SK-N-SH treated with all-trans-retinoic acid at 6 μM for 48 hours (cell line): ENCODE measurements around the gene PDCD2L.

Source experiments
- ATAC-seq: fragments of 200-7000 bp; cut with Tn5 transposase; 3 replicates; pipeline ENCODE4 v1.9.1; 2020; ENCODE audit warnings: mild to moderate bottlenecking, moderate library complexity
- ARNTL ChIP-seq: fragments of 450-650 bp; formaldehyde crosslinking; IDR thresholded peaks from 2 replicates; pipeline ENCODE4 v1.5.0; 2020; ENCODE audit warnings: low read depth, mild to moderate bottlenecking, moderate library complexity, borderline replicate concordance
- CSDC2 ChIP-seq: fragments of 250-450 bp; sonication (Bioruptor Pico); IDR thresholded peaks from 2 replicates; pipeline ENCODE4 v1.5.0; 2020; ENCODE audit warnings: mild to moderate bottlenecking, moderate library complexity
- ESRRG ChIP-seq: fragments of 250-450 bp; sonication (Bioruptor Pico); IDR thresholded peaks from 2 replicates; pipeline ENCODE4 v1.6.1; 2021; ENCODE audit warnings: mild to moderate bottlenecking
- GLIS3 ChIP-seq: fragments of 250-450 bp; sonication (Bioruptor Pico); IDR thresholded peaks from 2 replicates; pipeline ENCODE4 v1.5.0; 2020; ENCODE audit warnings: mild to moderate bottlenecking, moderate library complexity
- ISL1 ChIP-seq: fragments of 250-450 bp; sonication (Bioruptor Pico); IDR thresholded peaks from 2 replicates; pipeline ENCODE4 v2.1.2; 2022; ENCODE audit warnings: mild to moderate bottlenecking, moderate library complexity
- OSR1 ChIP-seq: fragments of 250-450 bp; sonication (Bioruptor Pico); IDR thresholded peaks from 2 replicates; pipeline ENCODE4 v1.8.0; 2022; ENCODE audit warnings: moderate library complexity, mild to moderate bottlenecking, inconsistent platforms
- PPARA ChIP-seq: fragments of 250-450 bp; sonication (Bioruptor Pico); IDR thresholded peaks from 2 replicates; pipeline ENCODE4 v1.5.0; 2020; ENCODE audit warnings: mild to moderate bottlenecking, borderline replicate concordance
- TCF4 ChIP-seq: fragments of 250-450 bp; sonication (Bioruptor Pico); IDR thresholded peaks from 2 replicates; pipeline ENCODE4 v1.8.0; 2021; ENCODE audit warnings: mild to moderate bottlenecking, moderate library complexity, borderline replicate concordance
- ZC3H10 ChIP-seq: fragments of 250-450 bp; sonication (Bioruptor Pico); IDR thresholded peaks from 2 replicates; pipeline ENCODE4 v1.5.1; 2021; ENCODE audit warnings: mild to moderate bottlenecking, moderate library complexity
- ZFP3 ChIP-seq: fragments of 250-450 bp; sonication (Bioruptor Pico); IDR thresholded peaks from 2 replicates; pipeline ENCODE4 v1.5.0; 2020; ENCODE audit warnings: mild to moderate bottlenecking, moderate library complexity
- ZFP30 ChIP-seq: fragments of 450-650 bp; formaldehyde crosslinking; IDR thresholded peaks from 2 replicates; pipeline ENCODE4 v1.5.0; 2022; ENCODE audit warnings: mild to moderate bottlenecking, moderate library complexity
- ZNF565 ChIP-seq: fragments of 450-650 bp; formaldehyde crosslinking; conservative IDR thresholded peaks from 2 replicates; pipeline ENCODE4 v1.5.0; 2020; ENCODE audit warnings: low read depth, mild to moderate bottlenecking, moderate library complexity
- ZNF70 ChIP-seq: fragments of 450-650 bp; formaldehyde crosslinking; IDR thresholded peaks from 2 replicates; pipeline ENCODE4 v1.5.0; 2020; ENCODE audit warnings: mild to moderate bottlenecking, moderate library complexity
- ZNF8 ChIP-seq: fragments of 450-650 bp; formaldehyde crosslinking; IDR thresholded peaks from 2 replicates; pipeline ENCODE4 v1.5.0; 2020; ENCODE audit warnings: mild to moderate bottlenecking, moderate library complexity
- TF ChIP-seq, protein P1 (sequence below): fragments of 250-450 bp; sonication (Bioruptor Pico); IDR thresholded peaks from 2 replicates; pipeline ENCODE4 v1.5.1; 2020; ENCODE audit warnings: low read depth, mild to moderate bottlenecking, moderate library complexity
- TF ChIP-seq, protein P2 (sequence below): fragments of 250-450 bp; sonication (Bioruptor Pico); IDR thresholded peaks from 2 replicates; pipeline ENCODE4 v1.5.0; 2020; ENCODE audit warnings: mild to moderate bottlenecking, moderate library complexity
- TF ChIP-seq, protein P3 (sequence below): fragments of 250-450 bp; sonication (Bioruptor Pico); IDR thresholded peaks from 2 replicates; pipeline ENCODE4 v1.8.0; 2020; ENCODE audit warnings: mild to moderate bottlenecking, moderate library complexity, borderline replicate concordance
- TF ChIP-seq, protein P4 (sequence below): fragments of 250-450 bp; sonication (Bioruptor Pico); IDR thresholded peaks from 2 replicates; pipeline ENCODE4 v1.8.0; 2021; ENCODE audit warnings: low read depth, mild to moderate bottlenecking, moderate library complexity, borderline replicate concordance
- TF ChIP-seq, protein P5 (sequence below): fragments of 250-450 bp; sonication (Bioruptor Pico); IDR thresholded peaks from 2 replicates; pipeline ENCODE4 v1.5.1; 2021; ENCODE audit warnings: mild to moderate bottlenecking, moderate library complexity

Gene PDCD2L

DNA sequence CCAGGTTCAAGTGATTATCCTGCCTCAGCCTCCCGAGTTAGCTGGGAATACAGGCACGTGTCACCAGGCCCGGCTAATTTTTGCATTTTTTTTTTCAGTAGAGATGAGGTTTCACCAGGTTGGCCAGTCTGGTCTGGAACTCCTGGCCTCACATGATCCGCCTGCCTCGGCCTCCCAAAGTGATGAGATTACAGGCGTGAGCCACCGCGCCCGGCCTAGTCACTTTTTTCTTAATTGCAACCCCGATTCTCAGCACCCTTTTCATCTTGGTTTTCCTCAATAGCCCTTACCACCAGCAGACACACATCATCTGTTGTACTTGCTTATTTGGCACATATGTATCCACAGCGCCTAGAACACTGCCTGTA lies 39.8 kb upstream of the PDCD2L start:
- no peak for TF ChIP-seq OSR1
- no peak for TF ChIP-seq ISL1 (CRISPR knock-in tag)
- TF ChIP-seq ESRRG, result no peak
- TF ChIP-seq, protein P1, sequence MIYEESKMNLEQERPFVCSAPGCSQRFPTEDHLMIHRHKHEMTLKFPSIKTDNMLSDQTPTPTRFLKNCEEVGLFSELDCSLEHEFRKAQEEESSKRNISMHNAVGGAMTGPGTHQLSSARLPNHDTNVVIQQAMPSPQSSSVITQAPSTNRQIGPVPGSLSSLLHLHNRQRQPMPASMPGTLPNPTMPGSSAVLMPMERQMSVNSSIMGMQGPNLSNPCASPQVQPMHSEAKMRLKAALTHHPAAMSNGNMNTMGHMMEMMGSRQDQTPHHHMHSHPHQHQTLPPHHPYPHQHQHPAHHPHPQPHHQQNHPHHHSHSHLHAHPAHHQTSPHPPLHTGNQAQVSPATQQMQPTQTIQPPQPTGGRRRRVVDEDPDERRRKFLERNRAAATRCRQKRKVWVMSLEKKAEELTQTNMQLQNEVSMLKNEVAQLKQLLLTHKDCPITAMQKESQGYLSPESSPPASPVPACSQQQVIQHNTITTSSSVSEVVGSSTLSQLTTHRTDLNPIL (CRISPR knock-in tag), result no peak
- no peak for TF ChIP-seq TCF4 (CRISPR knock-in tag)
- TF ChIP-seq ZC3H10 (CRISPR knock-in tag), result no peak
- no peak for TF ChIP-seq GLIS3 (CRISPR knock-in tag)
- no peak for TF ChIP-seq CSDC2 (CRISPR knock-in tag)
- TF ChIP-seq ZFP30 (CRISPR knock-in tag), result no peak
- no peak for TF ChIP-seq PPARA (CRISPR knock-in tag)
- TF ChIP-seq ZFP3 (CRISPR knock-in tag), result no peak
- no peak for TF ChIP-seq ZNF565 (CRISPR knock-in tag)
- no peak for TF ChIP-seq ZNF8 (CRISPR knock-in tag)
- TF ChIP-seq ARNTL (CRISPR knock-in tag), result no peak
- TF ChIP-seq, all 23 proteins: peak for 0
- no peak for ATAC-seq

DNA sequence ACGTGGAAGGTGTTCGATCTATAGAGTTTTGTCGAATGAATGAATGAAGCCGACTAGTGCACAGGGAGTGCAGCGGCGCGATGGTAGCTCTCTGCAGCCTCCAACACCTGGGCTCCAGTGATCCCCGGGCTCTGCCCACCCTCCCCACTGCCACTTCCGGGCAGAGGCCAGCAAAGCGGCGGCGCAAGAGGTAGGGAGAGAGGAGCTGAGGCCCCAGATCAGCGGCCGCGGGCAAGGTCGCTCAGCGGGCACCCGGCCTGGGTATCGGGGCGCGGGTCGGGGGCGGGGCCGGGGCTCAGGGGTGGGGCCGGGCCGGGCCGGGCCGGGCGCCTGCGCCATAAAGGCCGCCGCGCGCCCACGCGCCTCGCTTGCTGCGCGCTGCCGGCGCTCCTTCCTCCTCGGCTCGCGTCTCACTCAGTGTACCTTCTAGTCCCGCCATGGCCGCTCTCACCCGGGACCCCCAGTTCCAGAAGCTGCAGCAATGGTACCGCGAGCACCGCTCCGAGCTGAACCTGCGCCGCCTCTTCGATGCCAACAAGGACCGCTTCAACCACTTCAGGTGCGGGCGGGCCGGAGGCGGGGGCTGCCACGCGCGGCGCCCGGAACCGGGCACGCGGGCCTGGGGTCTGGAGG lies 39.3 kb upstream of the PDCD2L start, which contains the start of gene GPI:
Gene GPI, plus strand, starts transcription at position 367 of the 633 bp plus-strand sequence. Its CDS starts 71 bp downstream, at position 438.
- ATAC-seq, result peak; percentile 86
- TF ChIP-seq, protein P1 (CRISPR knock-in tag), result no peak
- TF ChIP-seq, protein P2, sequence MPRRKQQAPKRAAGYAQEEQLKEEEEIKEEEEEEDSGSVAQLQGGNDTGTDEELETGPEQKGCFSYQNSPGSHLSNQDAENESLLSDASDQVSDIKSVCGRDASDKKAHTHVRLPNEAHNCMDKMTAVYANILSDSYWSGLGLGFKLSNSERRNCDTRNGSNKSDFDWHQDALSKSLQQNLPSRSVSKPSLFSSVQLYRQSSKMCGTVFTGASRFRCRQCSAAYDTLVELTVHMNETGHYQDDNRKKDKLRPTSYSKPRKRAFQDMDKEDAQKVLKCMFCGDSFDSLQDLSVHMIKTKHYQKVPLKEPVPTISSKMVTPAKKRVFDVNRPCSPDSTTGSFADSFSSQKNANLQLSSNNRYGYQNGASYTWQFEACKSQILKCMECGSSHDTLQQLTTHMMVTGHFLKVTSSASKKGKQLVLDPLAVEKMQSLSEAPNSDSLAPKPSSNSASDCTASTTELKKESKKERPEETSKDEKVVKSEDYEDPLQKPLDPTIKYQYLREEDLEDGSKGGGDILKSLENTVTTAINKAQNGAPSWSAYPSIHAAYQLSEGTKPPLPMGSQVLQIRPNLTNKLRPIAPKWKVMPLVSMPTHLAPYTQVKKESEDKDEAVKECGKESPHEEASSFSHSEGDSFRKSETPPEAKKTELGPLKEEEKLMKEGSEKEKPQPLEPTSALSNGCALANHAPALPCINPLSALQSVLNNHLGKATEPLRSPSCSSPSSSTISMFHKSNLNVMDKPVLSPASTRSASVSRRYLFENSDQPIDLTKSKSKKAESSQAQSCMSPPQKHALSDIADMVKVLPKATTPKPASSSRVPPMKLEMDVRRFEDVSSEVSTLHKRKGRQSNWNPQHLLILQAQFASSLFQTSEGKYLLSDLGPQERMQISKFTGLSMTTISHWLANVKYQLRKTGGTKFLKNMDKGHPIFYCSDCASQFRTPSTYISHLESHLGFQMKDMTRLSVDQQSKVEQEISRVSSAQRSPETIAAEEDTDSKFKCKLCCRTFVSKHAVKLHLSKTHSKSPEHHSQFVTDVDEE, result no peak
- TF ChIP-seq CSDC2 (CRISPR knock-in tag), result no peak
- TF ChIP-seq, protein P3, sequence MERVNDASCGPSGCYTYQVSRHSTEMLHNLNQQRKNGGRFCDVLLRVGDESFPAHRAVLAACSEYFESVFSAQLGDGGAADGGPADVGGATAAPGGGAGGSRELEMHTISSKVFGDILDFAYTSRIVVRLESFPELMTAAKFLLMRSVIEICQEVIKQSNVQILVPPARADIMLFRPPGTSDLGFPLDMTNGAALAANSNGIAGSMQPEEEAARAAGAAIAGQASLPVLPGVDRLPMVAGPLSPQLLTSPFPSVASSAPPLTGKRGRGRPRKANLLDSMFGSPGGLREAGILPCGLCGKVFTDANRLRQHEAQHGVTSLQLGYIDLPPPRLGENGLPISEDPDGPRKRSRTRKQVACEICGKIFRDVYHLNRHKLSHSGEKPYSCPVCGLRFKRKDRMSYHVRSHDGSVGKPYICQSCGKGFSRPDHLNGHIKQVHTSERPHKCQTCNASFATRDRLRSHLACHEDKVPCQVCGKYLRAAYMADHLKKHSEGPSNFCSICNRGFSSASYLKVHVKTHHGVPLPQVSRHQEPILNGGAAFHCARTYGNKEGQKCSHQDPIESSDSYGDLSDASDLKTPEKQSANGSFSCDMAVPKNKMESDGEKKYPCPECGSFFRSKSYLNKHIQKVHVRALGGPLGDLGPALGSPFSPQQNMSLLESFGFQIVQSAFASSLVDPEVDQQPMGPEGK (CRISPR knock-in tag), result no peak
- no peak for TF ChIP-seq TCF4 (CRISPR knock-in tag)
- TF ChIP-seq, protein P4, sequence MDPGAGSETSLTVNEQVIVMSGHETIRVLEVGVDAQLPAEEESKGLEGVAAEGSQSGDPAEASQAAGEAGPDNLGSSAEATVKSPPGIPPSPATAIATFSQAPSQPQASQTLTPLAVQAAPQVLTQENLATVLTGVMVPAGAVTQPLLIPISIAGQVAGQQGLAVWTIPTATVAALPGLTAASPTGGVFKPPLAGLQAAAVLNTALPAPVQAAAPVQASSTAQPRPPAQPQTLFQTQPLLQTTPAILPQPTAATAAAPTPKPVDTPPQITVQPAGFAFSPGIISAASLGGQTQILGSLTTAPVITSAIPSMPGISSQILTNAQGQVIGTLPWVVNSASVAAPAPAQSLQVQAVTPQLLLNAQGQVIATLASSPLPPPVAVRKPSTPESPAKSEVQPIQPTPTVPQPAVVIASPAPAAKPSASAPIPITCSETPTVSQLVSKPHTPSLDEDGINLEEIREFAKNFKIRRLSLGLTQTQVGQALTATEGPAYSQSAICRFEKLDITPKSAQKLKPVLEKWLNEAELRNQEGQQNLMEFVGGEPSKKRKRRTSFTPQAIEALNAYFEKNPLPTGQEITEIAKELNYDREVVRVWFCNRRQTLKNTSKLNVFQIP (CRISPR knock-in tag), result no peak
- TF ChIP-seq ZFP3 (CRISPR knock-in tag), result no peak
- TF ChIP-seq ZNF8 (CRISPR knock-in tag), result no peak
- TF ChIP-seq, protein P5, sequence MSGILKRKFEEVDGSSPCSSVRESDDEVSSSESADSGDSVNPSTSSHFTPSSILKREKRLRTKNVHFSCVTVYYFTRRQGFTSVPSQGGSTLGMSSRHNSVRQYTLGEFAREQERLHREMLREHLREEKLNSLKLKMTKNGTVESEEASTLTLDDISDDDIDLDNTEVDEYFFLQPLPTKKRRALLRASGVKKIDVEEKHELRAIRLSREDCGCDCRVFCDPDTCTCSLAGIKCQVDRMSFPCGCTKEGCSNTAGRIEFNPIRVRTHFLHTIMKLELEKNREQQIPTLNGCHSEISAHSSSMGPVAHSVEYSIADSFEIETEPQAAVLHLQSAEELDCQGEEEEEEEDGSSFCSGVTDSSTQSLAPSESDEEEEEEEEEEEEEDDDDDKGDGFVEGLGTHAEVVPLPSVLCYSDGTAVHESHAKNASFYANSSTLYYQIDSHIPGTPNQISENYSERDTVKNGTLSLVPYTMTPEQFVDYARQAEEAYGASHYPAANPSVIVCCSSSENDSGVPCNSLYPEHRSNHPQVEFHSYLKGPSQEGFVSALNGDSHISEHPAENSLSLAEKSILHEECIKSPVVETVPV (CRISPR knock-in tag), result no peak
- no peak for TF ChIP-seq ZNF70 (CRISPR knock-in tag)
- no peak for TF ChIP-seq ESRRG
- TF ChIP-seq ZNF565 (CRISPR knock-in tag), result no peak
- no peak for TF ChIP-seq ZC3H10 (CRISPR knock-in tag)
- no peak for TF ChIP-seq GLIS3 (CRISPR knock-in tag)
